Measurements from ENCODE around the gene RAB8A. TPM values are rescaled to one million over a fixed set of nuclear protein-coding genes. Genes with fewer than 3 reads are reported as not detected.

RAB8A gene
- total RNA-seq, 6 donors from 2014 or later = 29.3 to 117 (median 60.6) TPM

GRCh38 chr19:16067205-16067938 lies 44.3 kb upstream of the RAB8A start:
- H3K4me3 ChIP-seq = peak overlapping the region in 3 of 4 donors; percentile 31 to 44 (median 38)
- no peaks in the 10 kb centered on the region for H3K9me3 ChIP-seq
- TF ChIP-seq POLR2AphosphoS5 (IDR thresholded peaks at IDR 0.05) (peak in 1 of 2 donors; percentile 11), CTCF (IDR thresholded peaks at IDR 0.05) (no peak), POLR2A (IDR thresholded peaks at IDR 0.05) (peak in 1 of 4 donors; percentile 24), EP300 (IDR thresholded peaks at IDR 0.05) (no peak)
- no peaks in the 10 kb centered on the region for H3K36me3 ChIP-seq
- H3K27me3 ChIP-seq = no peaks in the 10 kb centered on the region
- ATAC-seq (ENCODE audit: low FRiP score in 2 of 2) (peak; percentile 48 to 64), DNase-seq (peak; percentile 82 to 93)
- peaks cover 44 to 58% (median 47%) of the 10 kb centered on the region in 4 donors for H3K4me1 ChIP-seq
- 66 to 68% methylated on average over 30 to 38 of the region's 40 CpGs for WGBS, 2 donors
- peak overlapping the region; percentile 16 to 80 (median 74) for H3K27ac ChIP-seq

GRCh38 chr19:16068696-16069259 lies 42.9 kb upstream of the RAB8A start:
- no peak for TF ChIP-seq EP300 (IDR thresholded peaks at IDR 0.05)
- TF ChIP-seq POLR2AphosphoS5 (IDR thresholded peaks at IDR 0.05) = no peak
- no peak for TF ChIP-seq CTCF (IDR thresholded peaks at IDR 0.05)
- no peak for TF ChIP-seq POLR2A (IDR thresholded peaks at IDR 0.05)
- no peaks in the 10 kb centered on the region for H3K36me3 ChIP-seq
- no peak for DNase-seq

GRCh38 chr19:16069813-16070365 lies 41.8 kb upstream of the RAB8A start:
- WGBS, 2 donors = 67 to 75% methylated on average over 10 of the region's 10 CpGs
- Histone ChIP-seq H3K4me1 (peaks cover 38 to 61% (median 50%) of the 10 kb centered on the region in 4 donors), H3K36me3 (no peaks in the 10 kb centered on the region), H3K27me3 (no peaks in the 10 kb centered on the region), H3K27ac (peak overlapping the region; percentile 80 to 91 (median 86)), H3K4me3 (peak overlapping the region in 3 of 4 donors; percentile 3 to 16 (median 8)), H3K9me3 (no peaks in the 10 kb centered on the region)
- ATAC-seq (ENCODE audit: low FRiP score in 2 of 2) (no peak), DNase-seq (peak in 1 of 2 donors; percentile 53)
- no peak for TF ChIP-seq CTCF (IDR thresholded peaks at IDR 0.05)
- TF ChIP-seq POLR2A (IDR thresholded peaks at IDR 0.05) = no peak
- no peak for TF ChIP-seq POLR2AphosphoS5 (IDR thresholded peaks at IDR 0.05)
- no peak for TF ChIP-seq EP300 (IDR thresholded peaks at IDR 0.05)

More at GRCh38 chr19:16068696-16069259, 42.9 kb upstream of the RAB8A start:
- 78 to 92% methylated on average over 10 of the region's 10 CpGs for WGBS, 2 donors
- H3K4me1 ChIP-seq = peaks cover 41 to 61% (median 50%) of the 10 kb centered on the region in 4 donors
- peak overlapping the region in 2 of 4 donors; percentile 20 to 88 for H3K27ac ChIP-seq
- ATAC-seq (ENCODE audit: low FRiP score in 2 of 2) = no peak
- H3K4me3 ChIP-seq = peak overlapping the region in 3 of 4 donors; percentile 31 to 44 (median 38)
- no peaks in the 10 kb centered on the region for H3K27me3 ChIP-seq
- no peaks in the 10 kb centered on the region for H3K9me3 ChIP-seq

GRCh38 chr19:16070366-16070990 lies 41.2 kb upstream of the RAB8A start:
- no peaks in the 10 kb centered on the region for H3K27me3 ChIP-seq
- TF ChIP-seq EP300 (IDR thresholded peaks at IDR 0.05) (peak in 1 of 4 donors; percentile 68), POLR2AphosphoS5 (IDR thresholded peaks at IDR 0.05) (peak; percentile 49 to 85), CTCF (IDR thresholded peaks at IDR 0.05) (peak in 1 of 6 experiments; percentile 32), POLR2A (IDR thresholded peaks at IDR 0.05) (peak in 1 of 4 donors; percentile 55)
- WGBS, 2 donors = 20 to 38% methylated on average over 7 to 13 of the region's 16 CpGs
- H3K4me1 ChIP-seq = peaks cover 39 to 66% (median 53%) of the 10 kb centered on the region in 4 donors
- ATAC-seq (ENCODE audit: low FRiP score in 2 of 2) = peak; percentile 59 to 83
- peak overlapping the region; percentile 80 to 91 (median 86) for H3K27ac ChIP-seq
- DNase-seq = peak; percentile 85 to 95
- no peaks in the 10 kb centered on the region for H3K36me3 ChIP-seq
- no peaks in the 10 kb centered on the region for H3K9me3 ChIP-seq
- H3K4me3 ChIP-seq = peak overlapping the region in 3 of 4 donors; percentile 3 to 16 (median 8)

Data from upper lobe of left lung (tissue), 6 donors.